Stimulated activated CD4-positive, alpha-beta T cell treated with anti-CD3 and anti-CD28 coated beads, Interleukin-1b, Interleukin-23, amount 100 ng/mL, for 4 hours (primary cell): Measurements from ENCODE around the gene CTIF.

Source experiments
- DNase-seq, 2 donors: peaks; one replicate each; pipeline ENCODE4 v3.0.0-alpha.2; 2020; ENCODE audit warnings: low read depth in 2 of 2

CTIF gene

GRCh38 chr18:48729404-48729803, 190.6 kb downstream of the CTIF start:
- DNase-seq: no peak

- DNase-seq: no peak
Measured at GRCh38 chr18:48730010-48730409, 191.2 kb downstream of the CTIF start.

GRCh38 chr18:48732767-48733424, 194.1 kb downstream of the CTIF start:
- no peak for DNase-seq

- DNase-seq: no peak
Measured at GRCh38 chr18:48733643-48734253, 194.9 kb downstream of the CTIF start.

DNA sequence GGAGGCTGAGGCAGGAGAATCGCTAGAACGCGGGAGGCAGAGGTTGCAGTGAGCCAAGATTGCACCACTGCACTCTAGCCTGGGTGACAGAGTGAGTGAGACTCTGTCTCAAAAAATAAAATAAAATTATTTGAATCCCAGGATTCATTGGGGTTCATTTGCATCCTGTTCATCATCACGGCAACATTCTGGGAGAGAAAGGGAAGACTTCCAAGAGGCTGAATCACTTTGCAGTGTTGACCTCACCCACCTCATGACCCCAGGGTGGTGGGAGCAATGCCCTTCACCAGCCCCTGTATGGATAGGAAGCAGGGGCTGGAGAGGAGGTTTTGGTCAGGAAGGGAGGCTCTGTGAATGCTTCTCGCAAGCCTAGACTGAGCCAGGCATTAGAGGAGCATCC, 195.6 kb downstream of the CTIF start:
- DNase-seq: no peak

DNA sequence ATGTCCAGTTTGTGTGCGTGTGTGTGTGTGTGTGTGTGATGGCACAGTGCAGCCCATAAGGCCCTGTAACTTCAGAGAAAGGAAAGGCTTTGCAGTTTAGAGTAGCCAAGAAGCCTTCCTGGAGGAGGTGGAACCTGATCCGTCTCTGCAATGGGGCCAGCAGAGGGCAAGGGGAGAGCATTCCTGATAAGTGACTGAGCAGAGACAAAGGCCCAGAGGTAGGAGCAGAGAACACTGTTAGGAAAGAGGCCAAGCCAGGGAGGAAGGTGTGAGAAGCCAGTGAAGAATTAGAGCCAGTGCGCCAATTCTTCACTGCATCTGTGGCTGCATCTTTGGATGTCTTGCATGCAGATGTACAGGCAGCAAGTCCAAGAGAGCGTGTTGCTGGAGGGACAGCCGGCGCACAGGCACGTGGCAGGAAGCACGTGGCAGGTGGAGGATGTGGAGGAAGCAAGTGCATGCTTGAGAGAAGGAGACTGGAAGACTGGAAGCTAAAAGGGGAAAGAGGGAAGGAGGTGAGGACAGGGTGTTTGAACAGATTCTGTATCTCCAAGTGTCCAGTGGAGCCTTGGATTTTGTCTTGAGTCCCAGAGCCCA, 196.3 kb downstream of the CTIF start:
- no peak for DNase-seq

DNA sequence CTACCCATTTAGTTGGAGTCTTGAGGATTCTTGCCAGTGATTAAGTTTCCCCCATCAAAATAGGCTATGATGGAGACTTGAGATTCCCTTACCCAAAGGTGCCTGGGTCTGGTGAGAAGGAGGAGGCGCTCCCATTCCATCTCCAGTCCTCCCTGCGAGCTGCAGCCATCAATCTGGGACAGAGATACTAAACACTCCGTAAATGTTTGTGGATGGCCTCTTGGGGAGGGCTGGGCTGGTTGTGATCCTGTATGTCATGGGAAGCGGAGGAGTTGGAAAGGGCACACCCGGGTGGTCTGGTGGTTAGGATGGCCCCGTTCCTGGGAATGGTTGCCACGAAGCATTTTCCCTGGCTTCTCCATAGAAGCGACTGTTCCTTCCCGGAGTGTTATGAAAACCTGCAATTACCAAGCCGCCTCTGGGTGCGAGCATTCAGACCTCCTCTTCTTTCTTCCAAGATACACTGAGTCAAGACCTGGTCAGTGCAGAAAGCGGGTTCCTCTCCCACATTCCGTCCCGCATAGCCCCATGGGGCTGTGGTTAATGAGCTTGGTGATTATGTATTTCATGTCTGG, 196.9 kb downstream of the CTIF start:
- no peak for DNase-seq

- DNase-seq: no peak
Measured at GRCh38 chr18:48736321-48737260, 197.8 kb downstream of the CTIF start.

DNA sequence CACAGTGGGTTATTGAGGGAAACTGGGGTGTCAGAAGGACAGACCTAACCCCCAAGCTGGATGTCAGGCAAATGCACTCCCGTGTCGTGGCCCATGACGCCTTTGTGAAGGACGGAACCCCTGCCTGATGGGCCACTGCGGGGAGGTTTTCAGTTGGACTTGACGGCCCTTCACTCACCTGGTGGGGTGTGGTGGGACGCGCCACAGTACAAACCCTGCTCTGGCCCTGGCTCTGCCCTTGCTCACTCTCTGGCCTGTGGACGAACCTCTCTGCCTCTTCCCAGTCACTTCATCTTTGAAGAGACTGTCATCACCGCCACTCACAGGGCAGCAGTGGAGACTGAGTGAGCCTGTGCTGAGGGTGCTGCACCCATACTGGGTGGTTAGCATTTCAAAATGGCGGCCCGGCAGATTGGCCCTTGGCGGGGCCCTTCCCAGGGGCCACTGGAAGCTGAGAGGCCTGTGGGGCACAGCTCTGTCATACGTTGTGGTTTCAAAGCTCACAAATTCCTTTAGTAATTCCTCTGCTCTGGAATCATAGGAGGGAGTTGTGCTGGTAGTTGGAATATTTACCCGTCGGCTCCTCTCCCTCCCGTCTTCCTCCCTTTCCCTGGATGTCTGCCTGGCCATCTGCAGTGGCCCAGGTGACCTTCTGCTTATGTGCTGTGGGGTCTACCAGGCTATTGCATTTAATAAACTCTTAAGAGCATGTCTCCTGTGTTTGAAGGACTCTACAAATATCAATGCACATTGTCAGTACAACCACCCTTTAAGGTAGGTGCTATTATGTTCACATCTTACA, 200.6 kb downstream of the CTIF start:
- no peak for DNase-seq

- DNase-seq: no peak
Measured at GRCh38 chr18:48740068-48740440, 201.2 kb downstream of the CTIF start.

DNA sequence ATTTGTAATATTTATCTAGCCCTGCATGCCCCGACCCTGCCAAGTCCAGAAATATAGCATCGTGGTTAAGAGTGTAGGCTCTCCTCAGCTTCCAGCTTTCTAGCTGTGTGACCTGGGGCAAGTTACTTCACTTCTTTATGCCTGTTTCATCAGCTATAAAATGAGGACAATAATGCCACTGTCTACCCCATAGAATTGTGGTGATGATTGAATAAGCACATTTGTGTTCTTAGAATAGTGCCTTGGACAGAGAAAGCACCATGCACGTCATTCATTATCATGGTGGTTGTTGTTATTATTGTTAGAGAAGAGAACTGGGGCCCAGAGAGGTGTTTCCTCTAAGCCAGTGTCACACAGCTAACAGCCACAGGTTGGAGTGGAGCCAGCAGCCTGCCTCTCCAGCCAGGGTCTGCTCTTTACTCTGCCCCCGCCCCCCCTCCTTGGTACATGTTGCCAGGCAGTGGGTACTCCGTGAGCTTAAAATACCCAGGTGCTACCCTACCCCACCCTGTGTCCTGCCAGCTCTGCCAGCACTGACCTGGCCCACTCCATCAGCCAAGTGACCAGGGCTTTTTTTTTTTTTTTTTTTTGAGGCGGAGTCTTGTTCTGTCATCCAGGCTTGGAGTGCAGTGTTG, 202.1 kb downstream of the CTIF start:
- no peak for DNase-seq

GRCh38 chr18:48741866-48742265, 203.0 kb downstream of the CTIF start:
- no peak for DNase-seq

DNA sequence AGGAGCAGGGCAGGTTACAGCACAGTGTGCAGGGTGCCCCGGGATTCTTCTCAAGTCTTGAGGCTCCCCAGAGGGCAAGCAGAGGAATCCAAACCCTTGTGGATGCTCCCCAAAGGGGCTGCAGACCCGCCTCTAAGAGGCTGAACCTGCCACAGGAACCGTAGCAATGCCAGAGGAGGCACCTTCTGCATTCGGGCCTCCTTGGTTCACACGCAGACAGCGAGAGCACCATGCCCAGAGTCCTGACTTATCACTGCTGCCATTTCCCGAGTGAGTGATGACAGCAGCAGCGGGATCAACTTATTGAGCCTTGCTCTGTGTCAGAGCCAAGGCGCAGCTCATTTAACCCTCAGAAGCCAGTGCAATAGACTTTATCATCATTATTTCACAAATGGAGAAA, 203.5 kb downstream of the CTIF start:
- no peak for DNase-seq

DNA sequence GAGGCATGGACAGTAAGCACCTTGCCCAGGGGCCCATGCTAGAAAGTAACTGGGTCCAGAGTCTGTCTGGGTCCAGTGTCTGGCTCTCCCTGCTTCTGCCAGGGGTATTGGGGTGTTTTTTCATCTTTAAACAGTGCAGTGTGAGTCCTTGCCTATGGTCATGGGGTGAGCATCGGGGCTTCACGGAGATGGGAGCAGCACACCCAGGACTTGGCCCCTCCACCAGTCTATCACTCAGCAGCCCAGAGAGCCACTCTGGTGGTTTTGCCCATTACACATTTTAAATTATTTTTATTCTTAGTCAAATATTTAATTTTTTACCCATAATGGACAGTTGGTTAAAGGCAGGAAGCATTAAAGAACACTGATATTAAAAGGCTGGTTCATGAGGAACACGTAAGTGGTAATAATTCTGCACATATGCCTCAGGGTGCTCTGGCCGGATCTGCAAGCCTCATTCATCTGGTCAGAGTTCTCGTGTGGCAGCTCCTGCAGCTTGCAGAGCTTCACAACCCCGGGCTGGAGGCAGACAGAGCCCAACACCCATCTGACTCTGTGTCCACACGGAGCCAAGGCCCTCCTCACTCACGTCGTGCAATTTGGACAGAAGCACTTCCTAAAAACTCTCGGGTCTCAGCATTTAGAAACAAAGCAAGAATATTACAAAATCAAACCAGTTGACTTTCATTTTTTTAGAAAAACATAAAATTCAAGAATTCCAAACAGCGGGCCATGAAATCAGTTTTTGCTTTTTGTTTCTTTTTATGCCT, 204.1 kb downstream of the CTIF start:
- no peak for DNase-seq

DNA sequence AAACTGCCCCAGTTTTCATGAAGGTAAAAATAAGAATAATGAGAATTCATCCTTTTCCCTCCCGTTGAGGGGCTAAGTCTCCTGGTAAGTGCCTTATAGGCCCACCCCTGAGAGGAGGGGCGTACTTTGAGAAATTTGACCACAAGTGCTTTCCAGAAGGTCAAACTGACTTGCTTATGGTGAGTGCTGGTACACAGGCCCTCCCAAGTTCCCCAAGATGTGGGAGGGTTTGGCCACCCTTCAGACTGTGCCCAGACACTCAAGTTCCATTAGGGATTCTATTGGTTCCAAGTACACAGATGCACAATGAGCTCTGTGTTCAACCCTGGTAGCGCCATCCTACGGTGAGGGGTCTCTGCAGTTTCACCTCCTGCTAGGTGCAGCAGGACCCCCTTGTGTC, 205.1 kb downstream of the CTIF start:
- no peak for DNase-seq

DNA sequence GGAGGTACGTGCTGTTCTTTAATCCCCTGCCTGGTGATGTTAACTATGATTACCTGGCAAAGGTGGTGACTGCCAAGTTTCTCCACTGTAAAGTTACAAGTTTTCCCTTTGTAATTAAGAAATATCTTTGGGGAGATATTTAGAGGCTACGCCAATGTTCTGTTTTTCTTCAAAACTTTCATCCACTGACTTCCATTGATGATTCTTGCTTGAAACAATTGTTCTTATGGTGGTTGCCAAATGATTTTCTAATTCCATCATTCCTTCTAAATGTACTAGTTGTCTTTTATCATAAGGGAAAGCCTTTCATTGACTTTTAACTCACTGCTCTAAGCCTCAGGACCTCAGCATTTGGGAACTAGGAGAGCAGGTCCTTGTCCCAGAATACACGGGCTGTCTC, 206.5 kb downstream of the CTIF start:
- DNase-seq: no peak

DNA sequence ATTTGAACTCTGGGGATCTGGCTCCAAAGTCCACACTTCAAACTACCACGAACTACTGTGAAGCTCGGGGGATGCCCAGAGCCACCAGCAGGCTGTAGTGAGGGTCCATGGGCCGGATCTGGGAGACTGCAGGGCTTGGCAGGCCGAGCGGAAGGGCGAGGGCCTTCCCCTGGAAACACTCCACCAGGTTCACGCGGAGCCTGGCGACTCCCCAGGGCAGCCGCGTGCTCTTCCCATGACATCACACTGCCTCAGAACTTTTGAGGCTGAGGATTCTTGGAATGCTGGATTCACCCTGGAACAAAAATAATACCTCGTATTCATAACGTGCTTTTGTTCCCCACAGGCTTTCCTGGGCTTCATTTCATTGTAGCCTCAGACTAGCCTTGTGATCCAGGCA, 210.9 kb downstream of the CTIF start:
- DNase-seq: no peak

- no peak for DNase-seq
Measured at GRCh38 chr18:48750485-48751175, 211.8 kb downstream of the CTIF start.

DNA sequence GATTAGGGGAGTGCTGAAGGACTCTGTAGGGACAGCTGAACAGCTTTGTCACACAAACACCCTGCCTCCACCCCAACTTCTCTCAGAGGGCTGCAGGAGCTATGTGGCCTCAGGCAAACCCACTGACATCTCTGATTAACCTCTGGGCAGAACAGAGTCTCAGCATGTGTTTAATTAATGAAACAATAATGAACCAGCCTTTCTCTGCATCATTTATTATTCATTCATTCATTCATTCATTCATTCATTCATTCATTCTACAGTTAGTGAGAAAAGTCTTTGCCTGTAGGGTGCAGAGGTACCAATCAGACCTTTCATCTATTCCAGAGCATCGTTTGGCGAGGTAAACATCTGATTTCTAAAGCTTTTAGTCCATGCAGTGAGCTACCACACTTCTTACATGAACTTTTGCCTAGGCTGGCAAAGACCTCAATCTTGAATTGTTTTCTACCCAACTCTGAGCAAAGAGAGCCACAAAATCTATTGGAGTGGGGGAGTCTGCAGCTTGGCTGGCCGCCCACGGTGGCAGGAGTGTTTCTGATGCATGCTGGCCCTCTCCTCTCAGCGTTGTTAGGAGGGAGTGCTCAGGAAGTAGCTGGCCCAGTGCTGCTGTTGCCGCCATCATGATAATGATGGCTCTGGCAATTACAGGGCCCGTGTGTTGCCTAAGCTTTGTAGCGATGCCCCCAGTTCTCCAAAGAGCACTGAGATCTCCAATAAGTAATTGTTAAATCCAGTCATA, 213.1 kb downstream of the CTIF start:
- DNase-seq: no peak
